OCI-LY7 (cell line): ENCODE results near the gene PCDH9.

ENCODE experiments used
- CTCF ChIP-seq: fragments of 200-600 bp; sonication (generic); conservative IDR thresholded peaks from 2 replicates; pipeline ENCODE4 v1.5.1; 2014; ENCODE audit warnings: mild to moderate bottlenecking, antibody characterized with exemption, low read length, moderate library complexity, mixed read lengths
- EZH2phosphoT487 ChIP-seq: fragments of 200-600 bp; sonication (generic); IDR thresholded peaks from 2 replicates; pipeline ENCODE4 v1.6.1; 2018; ENCODE audit warnings: low read depth, borderline replicate concordance, mild to moderate bottlenecking, mixed run types, antibody characterized with exemption, low read length, moderate library complexity, mixed read lengths

GRCh38 chr13:66477816-66478215, 752.3 kb downstream of the PCDH9 start:
- TF ChIP-seq CTCF = no peak
- TF ChIP-seq EZH2phosphoT487 = no peak
